PC-9 (cell line): Measurements from ENCODE around the gene PTGIR.

ENCODE experiments used
- EZH2 ChIP-seq: fragments of 200-600 bp; sonication (generic); IDR thresholded peaks from 2 replicates; pipeline ENCODE4 v1.8.0; 2017; ENCODE audit warnings: antibody characterized with exemption, low read depth
- TF ChIP-seq, protein P1 (sequence below): fragments of 200-600 bp; sonication (generic); conservative IDR thresholded peaks from 2 replicates; pipeline ENCODE4 v1.6.1; 2017; ENCODE audit warnings: mixed run types, antibody characterized with exemption, mild to moderate bottlenecking, moderate library complexity

GRCh38 chr19:46626446-46626845 is 1.6 kb upstream of the PTGIR start:
- TF ChIP-seq, protein P1, sequence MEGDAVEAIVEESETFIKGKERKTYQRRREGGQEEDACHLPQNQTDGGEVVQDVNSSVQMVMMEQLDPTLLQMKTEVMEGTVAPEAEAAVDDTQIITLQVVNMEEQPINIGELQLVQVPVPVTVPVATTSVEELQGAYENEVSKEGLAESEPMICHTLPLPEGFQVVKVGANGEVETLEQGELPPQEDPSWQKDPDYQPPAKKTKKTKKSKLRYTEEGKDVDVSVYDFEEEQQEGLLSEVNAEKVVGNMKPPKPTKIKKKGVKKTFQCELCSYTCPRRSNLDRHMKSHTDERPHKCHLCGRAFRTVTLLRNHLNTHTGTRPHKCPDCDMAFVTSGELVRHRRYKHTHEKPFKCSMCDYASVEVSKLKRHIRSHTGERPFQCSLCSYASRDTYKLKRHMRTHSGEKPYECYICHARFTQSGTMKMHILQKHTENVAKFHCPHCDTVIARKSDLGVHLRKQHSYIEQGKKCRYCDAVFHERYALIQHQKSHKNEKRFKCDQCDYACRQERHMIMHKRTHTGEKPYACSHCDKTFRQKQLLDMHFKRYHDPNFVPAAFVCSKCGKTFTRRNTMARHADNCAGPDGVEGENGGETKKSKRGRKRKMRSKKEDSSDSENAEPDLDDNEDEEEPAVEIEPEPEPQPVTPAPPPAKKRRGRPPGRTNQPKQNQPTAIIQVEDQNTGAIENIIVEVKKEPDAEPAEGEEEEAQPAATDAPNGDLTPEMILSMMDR: no peak
- TF ChIP-seq EZH2: no peak
